ENCODE measurements around the gene EHD3.

- TF ChIP-seq CTCF (conservative IDR thresholded peaks at IDR 0.05) (no peak), EZH2 (IDR thresholded peaks at IDR 0.05; ENCODE audit: low read depth) (no peak)
Observed at GRCh38 chr2:31259075-31259474, 25.1 kb downstream of the EHD3 start.
